Measurements from ENCODE around the gene ACE. TPM values are rescaled to one million over a fixed set of nuclear protein-coding genes. Genes with fewer than 3 reads are reported as not detected.

Gene ACE
- total RNA-seq, 1 donor from 2014 or later, result not detected

GRCh38 chr17:63480826-63481487, 4.1 kb downstream of the ACE start:
- peaks cover 2% of the 10 kb centered on the region for H3K4me1 Mint-ChIP-seq (ENCODE audit: low read depth)
- no peak overlapping the region for H3K27ac Mint-ChIP-seq
- no peaks in the 10 kb centered on the region for H3K9me3 Mint-ChIP-seq
- intact Hi-C loops (cut with micrococcal nuclease), result no loop called here
- H3K36me3 Mint-ChIP-seq (ENCODE audit: low read depth), result no peaks in the 10 kb centered on the region
- DNase-seq (ENCODE audit: low spot score), result no peak
- H3K4me3 Mint-ChIP-seq (ENCODE audit: low read depth), result no peak overlapping the region
- H3K27me3 Mint-ChIP-seq (ENCODE audit: low read depth), result peaks cover 16% of the 10 kb centered on the region

- no peaks in the 10 kb centered on the region for H3K36me3 Mint-ChIP-seq (ENCODE audit: low read depth)
- DNase-seq (ENCODE audit: low spot score), result no peak
- H3K4me1 Mint-ChIP-seq (ENCODE audit: low read depth), result peaks cover 2% of the 10 kb centered on the region
- intact Hi-C loops (cut with micrococcal nuclease), result no loop called here
- no peak overlapping the region for H3K27ac Mint-ChIP-seq
- peaks cover 15% of the 10 kb centered on the region for H3K27me3 Mint-ChIP-seq (ENCODE audit: low read depth)
- no peaks in the 10 kb centered on the region for H3K9me3 Mint-ChIP-seq
- no peak overlapping the region for H3K4me3 Mint-ChIP-seq (ENCODE audit: low read depth)
Measured at GRCh38 chr17:63481488-63481870, 4.6 kb downstream of the ACE start.

GRCh38 chr17:63482509-63482908, 5.6 kb downstream of the ACE start:
- H3K27ac Mint-ChIP-seq, result no peak overlapping the region
- no peak overlapping the region for H3K4me3 Mint-ChIP-seq (ENCODE audit: low read depth)
- no peaks in the 10 kb centered on the region for H3K36me3 Mint-ChIP-seq (ENCODE audit: low read depth)
- H3K9me3 Mint-ChIP-seq, result no peaks in the 10 kb centered on the region
- no peak for DNase-seq (ENCODE audit: low spot score)
- intact Hi-C loops (cut with micrococcal nuclease), result no loop called here
- peaks cover 2% of the 10 kb centered on the region for H3K4me1 Mint-ChIP-seq (ENCODE audit: low read depth)
- peaks cover 14% of the 10 kb centered on the region for H3K27me3 Mint-ChIP-seq (ENCODE audit: low read depth)

- no peaks in the 10 kb centered on the region for H3K4me1 Mint-ChIP-seq (ENCODE audit: low read depth)
- DNase-seq (ENCODE audit: low spot score), result no peak
- peaks cover 8% of the 10 kb centered on the region for H3K27me3 Mint-ChIP-seq (ENCODE audit: low read depth)
- no peaks in the 10 kb centered on the region for H3K9me3 Mint-ChIP-seq
- H3K36me3 Mint-ChIP-seq (ENCODE audit: low read depth), result no peaks in the 10 kb centered on the region
- no peak overlapping the region for H3K4me3 Mint-ChIP-seq (ENCODE audit: low read depth)
- intact Hi-C loops (cut with micrococcal nuclease), result no loop called here
- H3K27ac Mint-ChIP-seq, result no peak overlapping the region
Measured at GRCh38 chr17:63483038-63483437, 6.2 kb downstream of the ACE start.

- H3K4me3 Mint-ChIP-seq (ENCODE audit: low read depth), result no peak overlapping the region
- H3K36me3 Mint-ChIP-seq (ENCODE audit: low read depth), result no peaks in the 10 kb centered on the region
- H3K4me1 Mint-ChIP-seq (ENCODE audit: low read depth), result no peaks in the 10 kb centered on the region
- intact Hi-C loops (cut with micrococcal nuclease), result no loop called here
- no peak for DNase-seq (ENCODE audit: low spot score)
- H3K27ac Mint-ChIP-seq, result no peak overlapping the region
- peaks cover 3% of the 10 kb centered on the region for H3K27me3 Mint-ChIP-seq (ENCODE audit: low read depth)
- H3K9me3 Mint-ChIP-seq, result no peaks in the 10 kb centered on the region
Measured at GRCh38 chr17:63483655-63484575, 7.1 kb downstream of the ACE start.

- no peak for DNase-seq (ENCODE audit: low spot score)
- Mint-ChIP-seq H3K4me1 (ENCODE audit: low read depth) (no peaks in the 10 kb centered on the region), H3K4me3 (ENCODE audit: low read depth) (no peak overlapping the region), H3K36me3 (ENCODE audit: low read depth) (no peaks in the 10 kb centered on the region), H3K27ac (no peak overlapping the region), H3K9me3 (no peaks in the 10 kb centered on the region), H3K27me3 (ENCODE audit: low read depth) (no peaks in the 10 kb centered on the region)
- intact Hi-C loops (cut with micrococcal nuclease), result no loop called here
Measured at GRCh38 chr17:63486317-63487013, 9.6 kb downstream of the ACE start.

- Mint-ChIP-seq H3K4me1 (ENCODE audit: low read depth) (no peaks in the 10 kb centered on the region), H3K9me3 (no peaks in the 10 kb centered on the region), H3K27me3 (ENCODE audit: low read depth) (no peaks in the 10 kb centered on the region), H3K36me3 (ENCODE audit: low read depth) (no peaks in the 10 kb centered on the region), H3K27ac (no peak overlapping the region), H3K4me3 (ENCODE audit: low read depth) (no peak overlapping the region)
- no peak for DNase-seq (ENCODE audit: low spot score)
- intact Hi-C loops (cut with micrococcal nuclease), result no loop called here
Measured at GRCh38 chr17:63487014-63487339, 10.1 kb downstream of the ACE start.

GRCh38 chr17:63488851-63489250, 12.0 kb downstream of the ACE start:
- Mint-ChIP-seq H3K4me3 (ENCODE audit: low read depth) (no peak overlapping the region), H3K27ac (no peak overlapping the region), H3K4me1 (ENCODE audit: low read depth) (no peaks in the 10 kb centered on the region), H3K36me3 (ENCODE audit: low read depth) (no peaks in the 10 kb centered on the region), H3K9me3 (no peaks in the 10 kb centered on the region), H3K27me3 (ENCODE audit: low read depth) (no peaks in the 10 kb centered on the region)
- no peak for DNase-seq (ENCODE audit: low spot score)
- intact Hi-C loops (cut with micrococcal nuclease), result no loop called here

- Mint-ChIP-seq H3K9me3 (no peaks in the 10 kb centered on the region), H3K36me3 (ENCODE audit: low read depth) (no peaks in the 10 kb centered on the region), H3K4me1 (ENCODE audit: low read depth) (no peaks in the 10 kb centered on the region), H3K27me3 (ENCODE audit: low read depth) (no peaks in the 10 kb centered on the region), H3K27ac (no peak overlapping the region), H3K4me3 (ENCODE audit: low read depth) (no peak overlapping the region)
- intact Hi-C loops (cut with micrococcal nuclease), result no loop called here
- no peak for DNase-seq (ENCODE audit: low spot score)
Measured at GRCh38 chr17:63489291-63489690, 12.4 kb downstream of the ACE start.

GRCh38 chr17:63490329-63490728, 13.5 kb downstream of the ACE start:
- H3K36me3 Mint-ChIP-seq (ENCODE audit: low read depth), result no peaks in the 10 kb centered on the region
- intact Hi-C loops (cut with micrococcal nuclease), result no loop called here
- no peaks in the 10 kb centered on the region for H3K4me1 Mint-ChIP-seq (ENCODE audit: low read depth)
- H3K27ac Mint-ChIP-seq, result no peak overlapping the region
- H3K27me3 Mint-ChIP-seq (ENCODE audit: low read depth), result no peaks in the 10 kb centered on the region
- H3K9me3 Mint-ChIP-seq, result no peaks in the 10 kb centered on the region
- H3K4me3 Mint-ChIP-seq (ENCODE audit: low read depth), result no peak overlapping the region
- no peak for DNase-seq (ENCODE audit: low spot score)

- H3K4me1 Mint-ChIP-seq (ENCODE audit: low read depth), result no peaks in the 10 kb centered on the region
- no peaks in the 10 kb centered on the region for H3K27me3 Mint-ChIP-seq (ENCODE audit: low read depth)
- DNase-seq (ENCODE audit: low spot score), result no peak
- H3K9me3 Mint-ChIP-seq, result no peaks in the 10 kb centered on the region
- H3K27ac Mint-ChIP-seq, result no peak overlapping the region
- no peaks in the 10 kb centered on the region for H3K36me3 Mint-ChIP-seq (ENCODE audit: low read depth)
- intact Hi-C loops (cut with micrococcal nuclease), result no loop called here
- H3K4me3 Mint-ChIP-seq (ENCODE audit: low read depth), result no peak overlapping the region
Measured at GRCh38 chr17:63490858-63491400, 14.1 kb downstream of the ACE start.

- no peaks in the 10 kb centered on the region for H3K4me1 Mint-ChIP-seq (ENCODE audit: low read depth)
- no peak overlapping the region for H3K4me3 Mint-ChIP-seq (ENCODE audit: low read depth)
- no peaks in the 10 kb centered on the region for H3K36me3 Mint-ChIP-seq (ENCODE audit: low read depth)
- no peaks in the 10 kb centered on the region for H3K9me3 Mint-ChIP-seq
- DNase-seq (ENCODE audit: low spot score), result no peak
- H3K27me3 Mint-ChIP-seq (ENCODE audit: low read depth), result no peaks in the 10 kb centered on the region
- intact Hi-C loops (cut with micrococcal nuclease), result no loop called here
- no peak overlapping the region for H3K27ac Mint-ChIP-seq
Measured at GRCh38 chr17:63491413-63491812, 14.6 kb downstream of the ACE start.

Measured in activated T-helper 2 cell treated with anti-CD3 and anti-CD28 coated beads, Interferon-gamma antibody, Interleukin-2, Interleukin-4, amounts not matched to agents 10 μg/mL and 5 μg/mL and 100 μg/mL, durations not matched to agents 14 hours and 24 hours and 36 hours (primary cell).